Dedifferentiated amniotic fluid mesenchymal stem cell (primary cell): ENCODE measurements around the gene SS18L1.

ENCODE experiments used
- DNase-seq: peaks from one replicate; pipeline ENCODE4 v3.0.0-alpha.2; 2016; ENCODE audit errors: extremely low spot score

Gene SS18L1

DNA sequence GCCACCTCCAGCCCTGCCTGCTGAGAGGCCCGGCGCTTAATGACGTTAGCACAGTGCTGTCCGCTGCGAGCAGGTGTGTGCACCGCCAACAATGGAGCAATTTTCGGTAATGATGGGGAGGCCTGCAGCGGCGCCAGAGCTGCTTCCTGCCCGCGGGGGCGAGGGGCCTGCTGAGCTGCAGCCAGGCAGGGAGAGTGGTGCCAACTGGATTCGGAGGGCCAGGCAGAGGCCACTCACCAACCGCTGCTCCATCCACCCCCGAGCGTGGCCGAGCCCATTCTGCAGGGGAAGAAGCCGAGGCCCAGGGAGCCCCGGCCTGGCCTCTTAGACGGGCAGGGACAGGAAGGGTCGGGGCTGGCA, 66.9 kb downstream of the SS18L1 start:
- no peak for DNase-seq

DNA sequence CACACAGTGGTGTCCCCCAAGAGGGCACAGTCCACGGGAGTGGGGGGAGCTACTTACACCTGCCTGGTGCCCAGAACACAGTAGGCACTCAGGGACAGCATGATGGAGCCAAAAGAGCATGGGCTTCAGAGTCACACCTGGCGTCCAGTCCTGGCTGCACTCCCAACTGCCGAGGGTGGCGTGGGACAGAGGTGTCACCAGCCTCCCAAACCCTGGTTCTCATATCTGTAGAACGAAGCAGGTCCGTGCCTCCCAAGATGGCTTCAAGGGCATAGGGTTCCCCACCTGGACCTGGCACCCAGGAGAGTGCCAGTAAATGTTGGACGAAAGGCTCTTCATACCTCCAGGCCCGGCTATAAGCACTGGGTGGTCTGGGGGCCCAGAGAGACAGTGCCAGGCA, 67.6 kb downstream of the SS18L1 start:
- DNase-seq = no peak

DNA sequence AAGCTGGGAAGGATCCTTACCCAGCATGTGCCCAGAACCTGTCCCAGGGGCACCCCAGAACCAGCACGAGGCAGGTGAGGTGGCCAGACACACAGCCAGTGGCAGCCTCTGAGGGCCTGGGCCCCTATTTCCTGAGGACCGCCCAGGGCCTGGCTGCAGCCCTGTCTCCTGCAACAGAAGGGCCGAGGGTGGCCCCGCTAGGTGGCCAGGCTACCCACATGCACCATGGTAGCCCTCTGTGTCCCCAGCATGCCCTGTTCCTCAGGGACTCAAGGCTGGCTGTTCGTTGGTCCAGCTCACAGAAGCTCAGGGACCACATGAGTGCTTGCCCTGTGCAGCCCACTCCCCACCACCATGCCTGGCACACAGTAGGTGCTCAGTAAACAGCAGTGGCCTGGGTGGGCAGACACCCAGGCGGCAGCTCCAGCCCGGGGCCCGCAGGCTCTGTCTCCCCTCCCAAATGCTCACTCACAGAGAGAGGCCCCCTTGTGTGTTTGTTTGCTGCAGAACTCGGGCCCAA, 68.3 kb downstream of the SS18L1 start:
- no peak for DNase-seq

DNA sequence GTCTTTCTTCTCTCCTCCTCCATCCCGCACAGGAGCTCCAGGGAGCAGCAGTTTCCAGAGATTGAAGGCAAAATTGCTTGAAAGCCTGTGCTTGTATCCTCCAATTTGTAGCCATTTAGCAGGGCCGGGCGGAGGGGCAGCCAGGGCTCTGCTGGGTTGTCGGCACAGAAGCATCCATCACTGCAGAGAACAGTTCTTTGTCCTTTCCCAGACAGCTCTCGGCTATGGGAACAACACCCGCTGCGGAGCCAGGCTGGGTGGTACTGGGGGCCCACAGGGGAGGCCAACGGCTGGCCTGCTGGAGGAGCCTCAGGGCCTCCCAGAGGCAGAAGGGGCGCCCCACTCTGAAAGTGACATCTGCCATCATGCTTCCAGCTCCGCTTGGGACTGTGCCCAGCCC, 68.7 kb downstream of the SS18L1 start:
- no peak for DNase-seq

DNA sequence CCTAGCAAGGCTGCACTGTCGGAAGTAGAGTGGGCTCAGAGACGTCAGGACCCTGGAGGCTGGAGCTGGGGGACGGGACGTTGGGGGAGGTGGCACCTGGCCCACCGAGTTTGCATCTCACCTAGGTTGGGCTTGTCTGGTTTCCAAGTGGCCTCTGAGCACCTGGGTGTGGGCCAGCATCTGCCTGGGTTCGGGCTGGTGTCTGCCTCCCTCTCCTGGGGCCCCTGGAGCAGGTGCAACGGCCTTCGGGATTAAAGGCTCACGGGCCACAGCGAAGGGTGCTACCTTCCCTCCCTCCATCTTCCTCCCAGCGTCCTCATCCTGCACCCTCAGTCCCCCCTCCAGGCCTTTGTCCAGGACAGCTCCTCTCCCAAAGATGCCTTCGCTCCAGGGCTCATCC, 70.5 kb downstream of the SS18L1 start:
- DNase-seq = no peak

DNA sequence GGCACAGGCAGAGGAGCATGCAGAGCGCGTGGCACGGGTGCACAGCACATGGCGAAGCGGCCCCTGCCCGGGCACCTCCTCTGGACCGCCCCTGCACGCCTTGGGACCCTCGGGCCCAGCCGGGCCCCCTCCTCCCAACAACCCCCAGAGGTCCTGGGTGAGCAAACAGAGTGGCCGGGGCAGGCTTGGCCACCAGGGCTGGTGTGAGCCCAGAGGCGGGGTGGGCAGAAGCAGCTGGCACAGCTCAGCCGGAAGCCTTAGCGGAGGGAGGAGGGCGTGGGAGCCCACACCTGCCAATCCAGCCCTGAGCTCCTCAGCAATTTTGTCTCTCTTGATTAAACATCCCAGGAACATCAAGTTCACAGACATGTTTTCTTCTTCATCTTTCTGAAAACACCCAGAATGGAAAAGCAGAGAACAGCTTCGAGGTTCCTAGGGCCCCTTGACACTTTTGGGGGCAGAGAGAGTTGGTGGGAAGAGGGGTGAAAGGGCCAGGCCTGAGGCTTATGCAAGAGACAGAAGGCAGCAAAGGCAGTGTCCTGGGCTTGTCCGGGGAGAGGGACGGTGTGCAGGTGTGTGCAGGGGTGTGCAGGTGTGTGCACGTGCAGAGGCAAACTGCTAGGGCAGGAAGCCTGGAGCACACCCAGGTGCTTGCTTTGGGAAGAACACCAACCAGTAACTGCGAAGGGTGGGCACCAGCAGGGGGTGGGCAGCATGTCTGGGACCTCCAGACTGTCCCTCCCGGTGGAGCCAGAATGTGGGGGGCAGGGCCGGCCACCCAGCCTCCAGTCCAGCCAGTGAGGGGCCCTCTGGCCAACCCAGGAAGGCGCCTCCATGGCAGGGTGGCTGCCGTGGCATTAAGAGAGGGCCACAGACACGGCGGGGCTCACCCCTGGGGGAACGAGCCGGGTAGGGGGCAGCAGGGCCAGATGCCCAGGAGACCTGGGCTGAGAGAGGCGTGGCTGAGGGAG, 71.7 kb downstream of the SS18L1 start:
- no peak for DNase-seq

DNA sequence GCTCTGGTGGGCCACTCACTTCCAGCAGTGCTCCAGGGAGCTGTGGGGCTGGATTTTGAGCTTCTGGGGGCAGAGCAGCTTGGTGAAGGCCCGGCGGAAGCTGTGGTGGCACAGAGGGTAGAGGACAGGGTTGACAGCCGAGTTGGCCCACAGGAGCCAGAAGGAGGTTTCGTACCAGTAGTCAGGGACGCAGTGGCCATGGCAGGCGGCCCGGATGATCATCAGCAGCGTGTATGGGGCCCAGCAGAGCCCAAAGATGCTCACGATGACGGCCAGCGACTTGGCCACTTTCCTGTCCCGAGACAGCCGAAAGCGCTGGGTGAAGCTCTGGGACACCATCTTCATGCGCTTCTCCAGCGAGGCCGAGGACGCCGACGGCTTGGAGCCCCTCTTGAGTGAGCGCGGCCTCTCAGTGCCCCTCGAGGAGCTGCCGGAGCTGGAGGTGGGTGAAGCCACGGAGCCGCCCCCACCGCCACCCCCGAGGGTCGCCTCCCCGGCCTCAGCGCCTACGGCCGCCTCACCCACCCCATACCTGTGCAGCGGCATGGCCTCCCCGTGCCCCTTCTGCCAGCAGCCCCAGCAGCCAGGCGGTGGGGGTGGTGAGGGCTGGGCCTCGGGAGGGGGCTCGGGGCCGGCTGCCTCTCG, 72.5 kb downstream of the SS18L1 start:
- no peak for DNase-seq

DNA sequence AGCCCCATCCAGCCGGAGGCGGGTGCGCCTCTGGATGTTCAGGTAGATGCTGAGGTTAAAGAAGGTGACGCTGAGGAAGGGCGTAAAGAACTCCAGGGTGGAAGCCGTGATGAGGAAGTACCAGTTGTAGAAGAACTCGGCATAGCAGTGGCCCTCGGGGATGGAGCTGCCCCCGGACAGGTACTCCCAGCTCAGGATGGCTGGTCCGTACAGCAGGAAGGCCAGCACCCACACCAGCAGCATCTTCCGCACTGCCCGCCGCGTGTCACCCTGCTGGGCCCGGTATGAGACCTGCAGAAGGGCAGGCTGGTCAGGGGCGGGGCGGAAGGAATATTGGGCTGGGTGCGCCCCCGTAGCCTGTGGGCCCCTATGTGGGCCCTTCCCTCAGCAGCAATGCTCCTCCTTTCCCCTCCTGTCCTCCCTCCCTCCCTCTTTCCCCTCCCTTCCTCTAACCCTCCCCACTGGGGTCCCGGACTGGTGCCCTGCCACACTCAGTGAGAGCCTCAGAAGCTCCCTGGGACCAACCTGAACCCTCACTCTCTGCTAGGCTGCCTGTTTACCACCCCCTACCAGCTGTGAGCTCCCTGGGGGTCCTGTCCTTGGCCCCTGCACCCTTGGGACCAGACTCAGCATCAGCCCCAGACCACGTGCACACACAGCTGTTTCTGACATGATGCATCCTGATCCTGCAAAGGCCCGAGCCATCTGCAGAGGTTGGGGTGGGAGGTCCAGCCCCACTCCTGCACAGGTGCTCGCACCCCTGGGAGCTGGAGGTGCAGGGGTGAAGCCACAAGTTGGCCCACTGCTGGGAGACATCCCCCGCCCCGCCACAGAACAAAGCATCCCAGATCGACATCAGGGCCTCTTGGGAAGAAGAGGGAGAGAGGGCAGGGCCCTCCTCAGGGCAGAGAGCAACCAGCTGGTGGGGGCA, 73.3 kb downstream of the SS18L1 start:
- no peak for DNase-seq

DNA sequence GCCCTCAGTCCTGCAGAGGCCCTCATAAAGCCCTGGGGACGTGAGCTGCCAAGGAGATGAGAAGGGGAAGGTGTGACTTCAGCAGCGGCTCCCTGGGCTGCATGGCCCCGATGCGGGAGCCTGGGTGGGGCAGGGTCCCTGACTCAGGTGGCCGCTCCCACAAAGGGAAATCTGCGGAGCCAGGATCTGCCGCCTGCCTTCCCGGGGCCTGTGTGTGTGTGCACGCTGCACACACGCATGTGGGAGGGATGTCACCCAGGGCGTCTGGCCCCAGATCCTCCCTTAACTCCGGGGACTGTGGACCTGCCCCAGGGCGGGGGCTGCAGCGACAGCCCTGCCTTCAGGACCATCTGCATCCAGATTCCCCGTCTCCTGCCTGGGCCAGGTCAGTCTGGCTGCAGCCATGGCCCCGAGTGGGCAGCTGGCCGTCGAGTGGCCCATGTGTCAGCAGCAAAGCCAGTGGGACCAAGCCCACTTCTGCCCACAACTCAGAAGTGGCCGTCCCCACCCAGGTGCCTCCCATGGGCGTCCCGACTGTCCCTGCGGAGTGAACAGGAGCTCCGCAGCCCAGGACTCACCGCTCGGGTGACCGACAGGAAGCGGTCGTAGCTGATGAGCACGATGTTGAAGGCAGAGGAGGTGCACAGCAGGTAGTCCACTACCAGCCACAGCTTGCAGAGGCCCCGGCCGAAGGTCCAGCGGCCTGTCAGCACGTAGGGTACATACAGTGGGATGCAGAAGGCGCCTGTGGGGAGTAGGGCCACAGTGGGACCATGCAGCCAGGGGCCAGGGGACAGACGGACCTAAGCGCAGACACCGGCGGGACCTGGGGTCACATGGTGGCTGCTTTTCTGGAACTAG, 74.6 kb downstream of the SS18L1 start:
- no peak for DNase-seq

DNA sequence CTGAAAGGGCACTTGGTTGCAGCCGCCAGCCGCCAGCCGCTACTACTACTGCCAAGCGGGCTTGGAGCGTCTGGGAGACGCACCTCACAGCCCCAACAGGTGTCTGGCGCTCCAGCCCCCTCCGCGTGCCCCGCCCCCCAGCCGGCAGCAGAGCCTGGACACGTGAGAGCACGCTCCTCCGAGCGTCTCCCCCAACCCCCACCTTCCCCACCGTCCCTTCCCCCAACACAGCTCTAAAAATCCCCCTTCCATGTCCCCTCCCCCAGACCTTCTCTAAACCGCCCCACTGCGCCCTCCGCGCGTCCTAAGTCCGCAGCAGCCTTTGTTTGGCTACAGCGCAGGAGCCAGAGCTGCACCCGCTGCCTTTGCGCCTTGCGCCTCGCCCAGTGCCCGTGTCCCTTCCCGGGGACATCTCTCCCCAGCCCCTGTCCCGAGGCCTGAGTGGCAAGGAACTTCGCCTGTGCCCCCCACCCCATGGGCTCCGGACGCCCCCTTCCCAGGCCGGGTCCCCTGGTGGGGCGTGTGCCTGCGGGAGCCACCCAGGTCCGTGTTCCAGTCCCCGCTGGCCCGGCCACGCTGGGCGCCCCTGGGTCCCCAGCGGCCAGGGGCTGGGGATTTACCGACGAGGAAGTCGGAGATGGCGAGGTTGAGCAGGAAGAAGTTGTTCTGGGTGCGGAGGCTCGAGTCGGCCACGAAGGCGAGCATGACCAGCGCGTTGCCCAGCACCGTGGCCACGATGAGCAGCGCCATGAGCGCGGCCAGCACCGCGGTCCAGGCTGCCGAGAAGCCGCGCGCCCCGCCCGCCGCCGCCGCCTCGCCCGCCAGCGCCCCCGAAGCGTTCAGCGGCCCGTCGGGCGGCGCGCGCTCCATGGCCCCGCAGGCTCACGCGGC, 75.8 kb downstream of the SS18L1 start:
- DNase-seq = no peak

DNA sequence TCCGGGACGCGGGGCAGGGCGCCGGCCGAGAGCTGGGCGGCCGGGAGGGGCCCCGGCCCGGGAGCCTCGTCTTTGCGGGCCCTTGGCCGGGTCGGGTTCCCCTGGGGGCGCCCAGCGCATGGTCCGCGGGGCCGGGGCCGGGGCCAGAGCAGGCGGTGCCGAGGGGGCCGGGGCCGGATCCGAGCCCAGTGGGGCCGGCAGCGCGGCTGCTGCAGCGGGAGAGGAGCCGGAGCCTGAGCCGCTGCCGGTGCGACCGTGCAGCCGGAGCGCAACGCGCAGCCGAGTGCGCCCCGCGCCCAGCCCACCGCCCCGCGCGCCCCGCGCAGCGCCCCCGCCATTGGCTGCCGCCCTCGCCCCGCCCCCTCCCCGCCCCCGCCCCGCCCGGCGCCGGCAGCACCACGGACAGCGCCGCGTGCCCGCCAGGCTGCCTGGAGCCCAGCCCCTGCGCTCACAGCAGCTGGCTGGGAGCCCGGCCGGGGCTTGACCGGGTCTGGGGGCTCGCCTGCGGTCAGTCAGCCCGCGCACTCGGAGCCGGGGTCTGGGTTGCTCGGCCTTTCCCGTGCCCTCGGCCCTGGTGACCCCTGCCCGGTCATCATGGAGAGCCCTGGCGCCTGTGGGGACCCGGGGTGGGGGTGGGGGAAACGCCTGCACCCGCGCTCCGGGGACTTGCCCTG, 76.6 kb downstream of the SS18L1 start, which contains the start of gene HRH3:
TSS of gene HRH3 (minus strand) at position 287 of the 674 bp plus-strand sequence. CDS start 308 bp downstream, outside the sequence.
- no peak for DNase-seq

DNA sequence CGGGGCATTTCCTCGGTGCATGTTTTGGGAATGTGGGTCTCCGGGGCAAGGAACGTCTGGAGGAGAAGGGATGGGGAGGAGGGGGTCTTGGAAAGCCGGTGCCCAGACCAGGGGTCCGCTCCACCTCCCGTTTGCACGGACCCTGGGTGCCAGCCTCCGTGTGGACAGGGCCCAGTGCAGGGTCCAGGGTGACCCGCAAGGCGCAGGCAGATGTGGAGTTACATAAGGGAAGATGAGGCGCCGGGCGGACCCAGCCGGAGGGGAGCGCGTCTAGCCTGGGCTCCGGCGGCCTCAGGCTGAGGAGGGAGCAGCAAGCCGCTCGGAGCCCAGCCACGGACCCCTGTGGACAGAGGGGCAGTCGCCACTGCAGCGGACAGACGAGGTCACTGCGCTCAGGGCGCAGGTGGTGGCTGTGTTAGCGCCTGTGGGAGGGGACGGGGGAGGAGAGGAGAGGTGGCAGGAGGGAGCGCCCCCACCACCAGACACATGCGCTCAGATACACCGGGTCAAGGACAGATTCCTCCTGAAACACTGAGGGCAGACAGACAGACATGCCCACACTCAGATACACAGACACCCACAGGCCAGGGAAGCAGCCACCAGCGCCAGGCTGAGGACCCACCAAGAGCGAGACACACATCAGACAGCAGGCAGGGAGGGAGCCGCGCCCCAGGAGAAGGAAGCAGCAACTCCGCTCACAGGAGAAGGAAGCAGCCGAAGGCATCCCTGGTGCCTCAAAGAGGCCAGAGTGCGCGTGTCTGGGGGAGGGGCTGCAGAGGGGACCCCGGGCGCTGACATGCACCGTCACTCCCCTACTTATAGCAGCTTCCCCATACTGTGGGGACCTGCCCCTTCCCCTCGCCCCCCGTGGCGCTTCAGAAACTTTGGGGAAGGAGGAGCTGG, 77.3 kb downstream of the SS18L1 start:
- no peak for DNase-seq

DNA sequence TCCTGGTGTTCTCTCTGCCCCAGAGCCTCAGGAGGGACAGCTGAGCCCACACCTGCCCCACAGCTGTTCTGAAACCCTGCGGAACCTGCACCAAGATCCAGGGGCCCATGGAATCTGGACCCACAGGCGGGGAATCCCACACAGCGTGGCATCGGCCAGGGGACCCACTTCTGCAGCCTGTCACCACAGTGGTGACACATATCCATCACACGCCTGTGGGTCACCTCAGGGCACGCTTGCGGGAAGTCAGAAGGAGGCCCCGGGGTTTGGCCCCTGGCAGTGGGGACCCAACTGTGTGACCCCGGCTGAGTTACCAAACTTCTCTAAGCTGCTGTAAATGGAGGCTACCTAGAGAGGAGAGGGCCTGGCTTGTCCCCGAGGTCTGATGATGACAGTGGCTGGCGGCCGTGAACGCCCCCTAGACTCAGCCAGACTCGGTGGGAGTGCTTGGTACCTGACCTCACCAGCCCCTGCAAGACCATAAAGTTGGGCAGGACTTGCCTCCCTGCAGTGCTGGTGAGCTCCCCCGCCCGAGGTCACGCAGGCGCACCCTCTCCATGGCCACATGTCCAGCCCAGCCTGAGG, 78.8 kb downstream of the SS18L1 start:
- no peak for DNase-seq

DNA sequence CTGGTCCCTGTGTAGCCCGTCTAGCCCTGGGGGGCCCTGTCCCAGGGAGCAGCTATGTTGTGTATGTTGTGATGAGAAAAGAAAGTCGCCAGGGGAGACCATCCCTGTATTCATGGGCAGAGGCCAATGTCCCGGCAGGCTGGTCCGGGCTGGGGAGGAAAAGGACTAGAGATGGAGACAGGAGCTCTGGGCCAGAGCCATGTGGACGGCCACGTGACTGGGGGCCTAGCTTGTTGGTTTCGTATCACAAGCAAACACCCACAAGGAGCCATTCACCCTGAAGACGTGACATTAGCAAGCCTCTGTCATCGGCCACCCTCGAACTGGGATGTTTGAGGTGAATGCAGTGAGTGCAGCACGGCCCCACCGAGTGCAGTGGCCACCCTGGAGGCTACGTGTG, 79.4 kb downstream of the SS18L1 start:
- DNase-seq = no peak

DNA sequence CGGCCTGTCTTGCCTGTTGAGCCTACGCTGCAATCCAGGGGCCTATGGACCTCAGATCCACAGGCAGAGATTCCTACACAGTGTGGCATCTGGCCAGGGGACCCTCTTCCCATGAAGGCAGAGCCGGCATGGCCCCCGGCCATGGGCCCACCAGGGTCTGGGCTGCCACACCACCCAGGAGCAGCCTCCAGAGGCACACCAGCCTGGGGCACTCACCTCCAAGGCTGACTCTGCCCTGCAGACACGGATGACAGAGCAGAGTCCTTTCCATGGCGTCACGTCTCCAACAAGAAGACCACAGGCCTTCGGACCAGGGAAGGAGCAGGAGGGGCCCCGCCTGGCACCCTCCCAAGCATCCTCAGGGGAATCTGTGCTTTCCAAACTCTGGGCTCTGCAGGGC, 80.0 kb downstream of the SS18L1 start:
- DNase-seq = no peak

DNA sequence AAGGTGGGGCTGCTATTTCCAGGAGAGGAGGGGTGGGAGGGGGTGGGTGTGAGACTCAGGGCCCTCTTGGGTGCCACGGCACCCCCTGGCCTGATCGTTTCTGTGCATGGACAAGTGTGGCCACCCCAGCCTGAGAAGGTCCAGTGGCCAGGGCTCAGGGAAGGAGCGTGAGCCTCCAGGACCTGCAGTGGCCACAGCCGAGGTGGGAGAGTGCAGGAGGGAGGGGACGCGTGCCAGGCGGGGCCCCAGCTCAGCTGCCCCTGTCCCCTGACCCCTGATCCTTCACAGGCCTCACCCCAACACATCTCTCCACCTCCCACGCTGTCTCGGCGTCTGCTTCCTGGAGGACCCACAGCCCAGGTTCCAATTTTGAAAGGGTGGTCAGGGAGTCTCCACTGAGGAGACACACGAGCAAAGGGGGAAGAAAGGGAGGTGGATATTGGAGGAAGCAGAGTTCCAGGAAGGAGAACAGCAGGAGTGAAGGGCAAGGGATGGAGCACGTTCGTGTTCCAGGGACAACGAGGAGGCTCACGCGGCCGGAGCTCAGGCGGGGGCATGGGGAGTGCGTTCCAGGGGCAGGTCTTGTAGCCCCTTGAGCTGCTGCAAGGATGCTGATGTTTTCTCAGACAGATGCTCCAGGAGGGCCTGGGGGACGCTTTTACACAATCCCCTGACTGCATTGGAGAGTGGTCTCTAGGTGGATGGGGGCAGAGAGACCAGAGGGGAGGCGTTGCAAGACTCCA, 80.7 kb downstream of the SS18L1 start:
- DNase-seq = no peak

DNA sequence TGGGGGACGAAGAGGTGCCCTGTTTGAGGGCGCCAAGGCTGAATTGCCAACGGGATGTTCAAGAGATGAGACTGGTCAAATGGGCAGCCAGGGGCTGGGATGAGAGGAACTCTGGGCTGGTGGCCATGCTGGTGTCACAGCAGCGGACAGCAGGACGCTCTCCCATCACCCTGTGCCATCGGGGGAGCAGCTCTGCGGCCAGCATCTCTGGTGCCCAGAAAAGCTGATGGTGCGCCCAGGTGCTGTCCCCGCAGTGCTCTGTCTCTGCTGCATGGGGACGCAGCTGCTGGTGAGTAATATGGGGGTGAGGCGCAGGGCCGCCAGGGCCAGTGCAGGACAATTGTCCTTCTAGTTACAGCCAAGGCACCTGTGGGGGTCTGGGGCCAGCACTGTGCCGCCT, 81.5 kb downstream of the SS18L1 start:
- no peak for DNase-seq
